ENCODE results near the gene ATP10A. TPM values are rescaled to one million over a fixed set of nuclear protein-coding genes. Genes with fewer than 3 reads are reported as not detected.

ATP10A gene
- polyA plus RNA-seq, 1 donor from 2014 or later: not detected

DNA sequence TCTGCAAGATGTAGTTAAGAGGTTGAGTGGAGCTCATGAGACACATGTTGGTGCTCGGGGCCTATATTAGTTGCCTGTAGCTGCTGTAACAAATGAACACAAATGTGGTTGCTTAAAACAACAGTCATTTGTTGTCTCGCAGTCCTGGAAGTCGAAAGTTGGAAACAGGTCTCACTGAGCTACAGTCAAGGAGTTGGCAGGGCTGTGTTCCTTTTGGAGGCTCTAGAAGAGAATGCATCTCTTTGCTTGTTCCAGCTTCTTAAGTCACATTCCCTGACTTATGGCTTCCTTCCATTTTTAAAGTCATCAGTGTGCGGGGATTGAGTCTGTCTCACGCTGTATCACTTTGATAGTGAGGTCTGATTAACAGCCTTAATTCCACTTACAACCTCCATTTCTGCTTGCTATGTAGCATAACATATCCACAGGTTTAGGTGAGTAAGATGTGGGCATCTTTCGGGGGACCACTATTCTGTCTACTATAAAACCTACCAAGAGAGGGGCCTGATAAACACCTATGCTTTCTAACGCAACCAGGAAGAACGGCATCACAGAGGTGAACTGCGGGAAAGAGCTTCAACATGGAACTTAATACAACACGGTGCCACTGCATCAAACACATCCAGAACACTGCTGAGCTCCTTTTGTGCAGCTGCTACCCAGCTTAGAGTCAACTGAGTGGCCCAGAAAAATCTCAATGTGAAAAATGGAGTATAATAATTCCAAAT, 119.4 kb downstream of the ATP10A start:
- H3K9me2 ChIP-seq (ENCODE audit: insufficient read depth, low read length): no peaks in the 10 kb centered on the region
- H3K9ac ChIP-seq (ENCODE audit: low read length): no peak overlapping the region
- H4K20me1 ChIP-seq (ENCODE audit: insufficient read depth): no peaks in the 10 kb centered on the region
- no peaks in the 10 kb centered on the region for H3K27me3 ChIP-seq (ENCODE audit: insufficient read depth, low read depth, low read length)
- H2AFZ ChIP-seq (ENCODE audit: low read depth, low read length): no peak overlapping the region
- no peaks in the 10 kb centered on the region for H3K36me3 ChIP-seq (ENCODE audit: insufficient read depth, low read length)
- H3K27ac ChIP-seq (ENCODE audit: low read length): peak overlapping the region; percentile 79
- no peaks in the 10 kb centered on the region for H3K9me3 ChIP-seq (ENCODE audit: low read length)
- H3K4me3 ChIP-seq (ENCODE audit: low read length): no peak overlapping the region
- TF ChIP-seq, protein P1, sequence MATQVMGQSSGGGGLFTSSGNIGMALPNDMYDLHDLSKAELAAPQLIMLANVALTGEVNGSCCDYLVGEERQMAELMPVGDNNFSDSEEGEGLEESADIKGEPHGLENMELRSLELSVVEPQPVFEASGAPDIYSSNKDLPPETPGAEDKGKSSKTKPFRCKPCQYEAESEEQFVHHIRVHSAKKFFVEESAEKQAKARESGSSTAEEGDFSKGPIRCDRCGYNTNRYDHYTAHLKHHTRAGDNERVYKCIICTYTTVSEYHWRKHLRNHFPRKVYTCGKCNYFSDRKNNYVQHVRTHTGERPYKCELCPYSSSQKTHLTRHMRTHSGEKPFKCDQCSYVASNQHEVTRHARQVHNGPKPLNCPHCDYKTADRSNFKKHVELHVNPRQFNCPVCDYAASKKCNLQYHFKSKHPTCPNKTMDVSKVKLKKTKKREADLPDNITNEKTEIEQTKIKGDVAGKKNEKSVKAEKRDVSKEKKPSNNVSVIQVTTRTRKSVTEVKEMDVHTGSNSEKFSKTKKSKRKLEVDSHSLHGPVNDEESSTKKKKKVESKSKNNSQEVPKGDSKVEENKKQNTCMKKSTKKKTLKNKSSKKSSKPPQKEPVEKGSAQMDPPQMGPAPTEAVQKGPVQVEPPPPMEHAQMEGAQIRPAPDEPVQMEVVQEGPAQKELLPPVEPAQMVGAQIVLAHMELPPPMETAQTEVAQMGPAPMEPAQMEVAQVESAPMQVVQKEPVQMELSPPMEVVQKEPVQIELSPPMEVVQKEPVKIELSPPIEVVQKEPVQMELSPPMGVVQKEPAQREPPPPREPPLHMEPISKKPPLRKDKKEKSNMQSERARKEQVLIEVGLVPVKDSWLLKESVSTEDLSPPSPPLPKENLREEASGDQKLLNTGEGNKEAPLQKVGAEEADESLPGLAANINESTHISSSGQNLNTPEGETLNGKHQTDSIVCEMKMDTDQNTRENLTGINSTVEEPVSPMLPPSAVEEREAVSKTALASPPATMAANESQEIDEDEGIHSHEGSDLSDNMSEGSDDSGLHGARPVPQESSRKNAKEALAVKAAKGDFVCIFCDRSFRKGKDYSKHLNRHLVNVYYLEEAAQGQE (IDR thresholded peaks at IDR 0.05; ENCODE audit: borderline replicate concordance): no peak
- TF ChIP-seq SMC3 (conservative IDR thresholded peaks at IDR 0.05; ENCODE audit: poor library complexity) (no peak), POLR2AphosphoS5 (IDR thresholded peaks at IDR 0.05) (no peak), EZH2 (IDR thresholded peaks at IDR 0.05; ENCODE audit: borderline replicate concordance, insufficient read depth, low read length, poor library complexity, severe bottlenecking) (no peak), EP300 (conservative IDR thresholded peaks at IDR 0.05; ENCODE audit: poor library complexity, severe bottlenecking) (no peak), TAF1 (IDR thresholded peaks at IDR 0.05; ENCODE audit: low read depth) (no peak), MXI1 (conservative IDR thresholded peaks at IDR 0.05; ENCODE audit: poor library complexity, severe bottlenecking) (no peak)
- TF ChIP-seq, protein P2, sequence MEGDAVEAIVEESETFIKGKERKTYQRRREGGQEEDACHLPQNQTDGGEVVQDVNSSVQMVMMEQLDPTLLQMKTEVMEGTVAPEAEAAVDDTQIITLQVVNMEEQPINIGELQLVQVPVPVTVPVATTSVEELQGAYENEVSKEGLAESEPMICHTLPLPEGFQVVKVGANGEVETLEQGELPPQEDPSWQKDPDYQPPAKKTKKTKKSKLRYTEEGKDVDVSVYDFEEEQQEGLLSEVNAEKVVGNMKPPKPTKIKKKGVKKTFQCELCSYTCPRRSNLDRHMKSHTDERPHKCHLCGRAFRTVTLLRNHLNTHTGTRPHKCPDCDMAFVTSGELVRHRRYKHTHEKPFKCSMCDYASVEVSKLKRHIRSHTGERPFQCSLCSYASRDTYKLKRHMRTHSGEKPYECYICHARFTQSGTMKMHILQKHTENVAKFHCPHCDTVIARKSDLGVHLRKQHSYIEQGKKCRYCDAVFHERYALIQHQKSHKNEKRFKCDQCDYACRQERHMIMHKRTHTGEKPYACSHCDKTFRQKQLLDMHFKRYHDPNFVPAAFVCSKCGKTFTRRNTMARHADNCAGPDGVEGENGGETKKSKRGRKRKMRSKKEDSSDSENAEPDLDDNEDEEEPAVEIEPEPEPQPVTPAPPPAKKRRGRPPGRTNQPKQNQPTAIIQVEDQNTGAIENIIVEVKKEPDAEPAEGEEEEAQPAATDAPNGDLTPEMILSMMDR (IDR thresholded peaks at IDR 0.05; ENCODE audit: poor library complexity, severe bottlenecking): no peak
- H3K4me2 ChIP-seq (ENCODE audit: low read length): no peak overlapping the region
- H3K79me2 ChIP-seq (replicated peaks; ENCODE audit: insufficient read depth, low read length): no peaks in the 10 kb centered on the region
- H3F3A ChIP-seq (ENCODE audit: insufficient read depth, low read length, poor library complexity, severe bottlenecking): peaks cover 5% of the 10 kb centered on the region

DNA sequence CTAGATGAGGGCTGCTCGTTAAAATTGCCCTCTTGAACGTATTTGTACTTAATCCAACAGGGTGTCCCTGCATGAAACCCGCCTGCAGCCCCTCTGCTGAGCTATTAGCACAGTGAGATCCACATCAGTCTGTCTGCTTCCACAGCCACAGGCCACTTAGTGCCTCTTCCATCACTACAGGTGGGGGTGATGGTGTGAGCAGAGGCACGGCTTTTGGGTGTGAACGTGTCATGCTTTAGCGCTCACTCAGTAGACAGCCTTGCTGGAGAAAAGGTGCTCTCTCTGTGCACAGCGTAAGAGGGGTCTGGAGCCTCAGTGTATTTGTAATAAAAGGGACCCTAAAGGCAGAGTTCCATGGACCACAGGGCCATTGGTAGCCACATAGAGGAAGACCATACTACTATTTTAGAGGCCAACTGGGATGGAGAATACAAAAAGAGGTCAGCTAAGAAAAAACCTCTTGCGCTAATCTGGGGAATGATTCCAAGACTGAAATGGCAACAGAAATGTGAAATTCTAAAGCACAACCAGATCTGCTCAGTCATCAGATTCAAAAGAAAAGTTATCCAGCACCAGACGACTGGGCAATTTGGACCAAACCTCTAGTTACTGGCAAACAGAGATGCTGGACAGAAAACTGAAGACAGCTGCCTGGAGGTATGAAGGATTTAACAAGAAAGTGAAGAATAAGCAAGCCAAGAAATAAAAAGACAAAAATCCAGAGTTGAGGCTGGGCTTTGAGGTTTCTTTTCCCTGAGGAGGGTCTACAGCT, 120.2 kb downstream of the ATP10A start:
- TF ChIP-seq, protein P1 (IDR thresholded peaks at IDR 0.05; ENCODE audit: borderline replicate concordance): no peak
- TF ChIP-seq, protein P2 (IDR thresholded peaks at IDR 0.05; ENCODE audit: poor library complexity, severe bottlenecking): no peak
- TF ChIP-seq EZH2 (IDR thresholded peaks at IDR 0.05; ENCODE audit: borderline replicate concordance, insufficient read depth, low read length, poor library complexity, severe bottlenecking) (no peak), RAD21 (conservative IDR thresholded peaks at IDR 0.05) (no peak), POLR2AphosphoS5 (IDR thresholded peaks at IDR 0.05) (no peak), SMC3 (conservative IDR thresholded peaks at IDR 0.05; ENCODE audit: poor library complexity) (no peak), TAF1 (IDR thresholded peaks at IDR 0.05; ENCODE audit: low read depth) (no peak), MXI1 (conservative IDR thresholded peaks at IDR 0.05; ENCODE audit: poor library complexity, severe bottlenecking) (no peak), EP300 (conservative IDR thresholded peaks at IDR 0.05; ENCODE audit: poor library complexity, severe bottlenecking) (no peak)
- Histone ChIP-seq H3K9me2 (ENCODE audit: insufficient read depth, low read length) (no peaks in the 10 kb centered on the region), H3K36me3 (ENCODE audit: insufficient read depth, low read length) (no peaks in the 10 kb centered on the region), H3K9ac (ENCODE audit: low read length) (peak overlapping the region; percentile 61), H3K27me3 (ENCODE audit: insufficient read depth, low read depth, low read length) (no peaks in the 10 kb centered on the region), H3F3A (ENCODE audit: insufficient read depth, low read length, poor library complexity, severe bottlenecking) (peaks cover 5% of the 10 kb centered on the region), H3K4me3 (ENCODE audit: low read length) (peak overlapping the region; percentile 50), H2AFZ (ENCODE audit: low read depth, low read length) (peak overlapping the region; percentile 10), H3K79me2 (replicated peaks; ENCODE audit: insufficient read depth, low read length) (no peaks in the 10 kb centered on the region), H3K27ac (ENCODE audit: low read length) (peak overlapping the region; percentile 79), H3K4me2 (ENCODE audit: low read length) (peak overlapping the region; percentile 32), H4K20me1 (ENCODE audit: insufficient read depth) (no peaks in the 10 kb centered on the region), H3K9me3 (ENCODE audit: low read length) (no peaks in the 10 kb centered on the region)

Measured in neural cell (in vitro differentiated cells).